ENCODE measurements around the gene KCNJ6. TPM values are rescaled to one million over a fixed set of nuclear protein-coding genes. Genes with fewer than 3 reads are reported as not detected.
"Not testable (repeated sequence)": the region's sequence is repeated elsewhere in the genome, so short reads cannot be mapped to it uniquely, and the experiment has no call there.

The KCNJ6 gene
- total RNA-seq, 1 donor from 2014 or later = 7.7 TPM

- FAIRE-seq = no peak
- DNase-seq (ENCODE audit: low spot score in 2 of 2) = no peak
Measured at GRCh38 chr21:37749132-37749531, 167.1 kb downstream of the KCNJ6 start.

GRCh38 chr21:37748351-37748750 is 167.9 kb downstream of the KCNJ6 start:
- no peak for FAIRE-seq
- no peak for DNase-seq (ENCODE audit: low spot score in 2 of 2)

- no peak for DNase-seq (ENCODE audit: low spot score in 2 of 2)
- FAIRE-seq = no peak
Measured at GRCh38 chr21:37746849-37747248, 169.4 kb downstream of the KCNJ6 start.

GRCh38 chr21:37744551-37744950 is 171.7 kb downstream of the KCNJ6 start:
- DNase-seq (ENCODE audit: low spot score in 2 of 2) (no peak), FAIRE-seq (no peak)

GRCh38 chr21:37742532-37742931 is 173.7 kb downstream of the KCNJ6 start:
- FAIRE-seq (no peak), DNase-seq (ENCODE audit: low spot score in 2 of 2) (no peak)

GRCh38 chr21:37742115-37742514 is 174.1 kb downstream of the KCNJ6 start:
- FAIRE-seq (no peak), DNase-seq (ENCODE audit: low spot score in 2 of 2) (no peak)

GRCh38 chr21:37737996-37738395 is 178.3 kb downstream of the KCNJ6 start:
- DNase-seq (ENCODE audit: low spot score in 2 of 2) (no peak), FAIRE-seq (no peak)

- FAIRE-seq (no peak), DNase-seq (ENCODE audit: low spot score in 2 of 2) (no peak)
Measured at GRCh38 chr21:37737507-37737906, 178.8 kb downstream of the KCNJ6 start.

- FAIRE-seq (no peak), DNase-seq (ENCODE audit: low spot score in 2 of 2) (no peak)
Measured at GRCh38 chr21:37734846-37735245, 181.4 kb downstream of the KCNJ6 start.

- no peak for FAIRE-seq
- DNase-seq (ENCODE audit: low spot score in 2 of 2) = no peak
Measured at GRCh38 chr21:37732927-37733326, 183.3 kb downstream of the KCNJ6 start.

GRCh38 chr21:37724201-37724600 is 192.1 kb downstream of the KCNJ6 start:
- no peak for DNase-seq (ENCODE audit: low spot score in 2 of 2)
- FAIRE-seq = no peak

GRCh38 chr21:37717534-37717933 is 198.7 kb downstream of the KCNJ6 start:
- DNase-seq (ENCODE audit: low spot score in 2 of 2) = no peak
- FAIRE-seq = no peak

- FAIRE-seq; DNase-seq (ENCODE audit: low spot score in 2 of 2): not testable (repeated sequence)
Measured at GRCh38 chr21:37712569-37712934, 203.7 kb downstream of the KCNJ6 start.

GRCh38 chr21:37711836-37712568 is 204.3 kb downstream of the KCNJ6 start:
- FAIRE-seq (no peak), DNase-seq (ENCODE audit: low spot score in 2 of 2) (peak in 1 of 2 donors; percentile 47)

- no peak for FAIRE-seq
- no peak for DNase-seq (ENCODE audit: low spot score in 2 of 2)
Measured at GRCh38 chr21:37711286-37711829, 204.9 kb downstream of the KCNJ6 start.

GRCh38 chr21:37710546-37711285 is 205.5 kb downstream of the KCNJ6 start:
- DNase-seq (ENCODE audit: low spot score in 2 of 2) (no peak), FAIRE-seq (no peak)

- DNase-seq (ENCODE audit: low spot score in 2 of 2) = no peak
- no peak for FAIRE-seq
Measured at GRCh38 chr21:37704751-37705150, 211.5 kb downstream of the KCNJ6 start.

- no peak for DNase-seq (ENCODE audit: low spot score in 2 of 2)
- FAIRE-seq = no peak
Measured at GRCh38 chr21:37702241-37702640, 214.0 kb downstream of the KCNJ6 start.

- DNase-seq (ENCODE audit: low spot score in 2 of 2) (peak in 1 of 2 donors; percentile 64), FAIRE-seq (no peak)
Measured at GRCh38 chr21:37700641-37701202, 215.5 kb downstream of the KCNJ6 start.

- FAIRE-seq = no peak
- DNase-seq (ENCODE audit: low spot score in 2 of 2) = no peak
Measured at GRCh38 chr21:37699024-37699775, 217.1 kb downstream of the KCNJ6 start.

GRCh38 chr21:37696936-37697335 is 219.3 kb downstream of the KCNJ6 start:
- FAIRE-seq (no peak), DNase-seq (ENCODE audit: low spot score in 2 of 2) (no peak)
